Chondrocyte (in vitro differentiated cells): ENCODE measurements around the gene TOMM40. TPM values are rescaled to one million over a fixed set of nuclear protein-coding genes. Genes with fewer than 3 reads are reported as not detected.
A peak's percentile ranks its signal among the peaks of the same experiment; 100 is the strongest.

ENCODE experiments used
- DNase-seq: peaks from one replicate; pipeline ENCODE4 v3.0.0; 2021; ENCODE audit warnings: mixed read lengths, low spot score
- H3K27ac Mint-ChIP-seq: one replicate; pipeline ENCODE4 v1.8.0; 2021; ENCODE audit warnings: mild to moderate bottlenecking, moderate library complexity, mixed read lengths; ENCODE audit not compliant: unreplicated experiment
- H3K27me3 Mint-ChIP-seq: 2 replicates; pipeline ENCODE4 v1.8.0; 2021; ENCODE audit warnings: low read depth, mixed read lengths
- H3K36me3 Mint-ChIP-seq: 2 replicates; pipeline ENCODE4 v1.8.0; 2021; ENCODE audit warnings: low read depth, mixed read lengths
- H3K4me1 Mint-ChIP-seq: 2 replicates; pipeline ENCODE4 v1.8.0; 2021; ENCODE audit warnings: low read depth, mild to moderate bottlenecking, mixed read lengths
- H3K4me3 Mint-ChIP-seq: one replicate; pipeline ENCODE4 v1.8.0; 2021; ENCODE audit warnings: mild to moderate bottlenecking, moderate library complexity, mixed read lengths; ENCODE audit not compliant: unreplicated experiment
- H3K9me3 Mint-ChIP-seq: 2 replicates; pipeline ENCODE4 v1.8.0; 2021; ENCODE audit warnings: low read depth, mixed read lengths
- CTCF ChIP-seq: fragments of 200-600 bp; sonication (generic); IDR thresholded peaks from 2 replicates; pipeline ENCODE4 v1.5.0; 2021; ENCODE audit warnings: antibody characterized with exemption, mild to moderate bottlenecking, moderate library complexity
- total RNA-seq: library from RNA; stranded (reverse); gene quantifications from 3 replicates; pipeline ENCODE4 v1.2.1, GENCODE V29; 2021

TOMM40 gene
- total RNA-seq, 1 donor from 2014 or later: 40.9 TPM

DNA sequence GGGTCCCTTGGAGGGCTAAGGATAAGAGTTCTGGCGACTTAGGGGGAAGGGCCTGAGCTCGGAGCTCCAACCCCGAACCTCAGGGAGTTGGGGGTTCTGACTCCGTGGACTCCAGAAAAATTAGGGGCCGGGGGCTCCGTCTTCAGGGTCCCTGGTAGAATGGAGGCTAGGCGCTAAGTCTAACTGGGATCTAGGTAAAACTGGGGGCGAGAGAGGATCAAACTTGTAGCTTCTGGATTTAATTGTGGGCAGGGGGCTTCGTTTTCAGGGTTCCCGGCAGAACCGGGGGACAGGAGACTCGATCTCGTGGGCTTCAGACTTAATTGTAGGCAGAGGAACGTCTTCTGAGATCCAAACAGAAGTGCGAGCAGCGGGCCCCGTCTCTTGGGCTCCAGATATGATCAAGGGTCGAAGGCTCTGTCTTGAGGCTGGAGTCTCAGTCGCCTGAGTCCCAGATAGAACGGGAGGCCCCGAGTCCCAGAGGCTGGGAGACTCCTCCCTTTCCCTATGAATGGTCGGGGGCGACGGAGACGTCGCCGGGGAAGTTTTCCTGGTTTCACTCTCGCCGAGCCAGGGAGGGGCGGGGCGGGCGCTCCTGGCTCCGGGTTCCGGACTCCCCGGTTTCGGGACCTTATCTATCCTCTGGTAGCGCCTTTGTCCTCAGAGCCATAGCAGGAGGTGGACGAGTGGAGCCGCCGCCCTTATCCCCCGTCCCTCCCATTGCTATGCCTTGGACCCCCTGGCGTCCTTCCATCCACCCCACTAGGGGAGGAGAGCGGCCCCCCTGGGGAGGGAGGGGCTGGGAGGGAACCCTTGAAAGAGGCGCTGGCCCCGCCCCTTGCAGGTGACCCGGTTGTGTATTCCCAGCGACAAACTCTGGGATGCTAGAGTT, 43.7 kb upstream of the TOMM40 start:
- no peaks in the 10 kb centered on the region for H3K9me3 Mint-ChIP-seq
- peak overlapping the region; percentile 92 for H3K4me3 Mint-ChIP-seq
- no peaks in the 10 kb centered on the region for H3K36me3 Mint-ChIP-seq
- peaks cover 34% of the 10 kb centered on the region for H3K4me1 Mint-ChIP-seq
- no peak for TF ChIP-seq CTCF
- peak overlapping the region; percentile 95 for H3K27ac Mint-ChIP-seq
- no peaks in the 10 kb centered on the region for H3K27me3 Mint-ChIP-seq
- DNase-seq: no peak

GRCh38 chr19:44848036-44848811, 42.8 kb upstream of the TOMM40 start:
- Mint-ChIP-seq H3K4me3 (peak overlapping the region; percentile 92), H3K9me3 (no peaks in the 10 kb centered on the region), H3K27me3 (no peaks in the 10 kb centered on the region), H3K36me3 (no peaks in the 10 kb centered on the region), H3K27ac (peak overlapping the region; percentile 95), H3K4me1 (peaks cover 37% of the 10 kb centered on the region)
- no peak for TF ChIP-seq CTCF
- no peak for DNase-seq

DNA sequence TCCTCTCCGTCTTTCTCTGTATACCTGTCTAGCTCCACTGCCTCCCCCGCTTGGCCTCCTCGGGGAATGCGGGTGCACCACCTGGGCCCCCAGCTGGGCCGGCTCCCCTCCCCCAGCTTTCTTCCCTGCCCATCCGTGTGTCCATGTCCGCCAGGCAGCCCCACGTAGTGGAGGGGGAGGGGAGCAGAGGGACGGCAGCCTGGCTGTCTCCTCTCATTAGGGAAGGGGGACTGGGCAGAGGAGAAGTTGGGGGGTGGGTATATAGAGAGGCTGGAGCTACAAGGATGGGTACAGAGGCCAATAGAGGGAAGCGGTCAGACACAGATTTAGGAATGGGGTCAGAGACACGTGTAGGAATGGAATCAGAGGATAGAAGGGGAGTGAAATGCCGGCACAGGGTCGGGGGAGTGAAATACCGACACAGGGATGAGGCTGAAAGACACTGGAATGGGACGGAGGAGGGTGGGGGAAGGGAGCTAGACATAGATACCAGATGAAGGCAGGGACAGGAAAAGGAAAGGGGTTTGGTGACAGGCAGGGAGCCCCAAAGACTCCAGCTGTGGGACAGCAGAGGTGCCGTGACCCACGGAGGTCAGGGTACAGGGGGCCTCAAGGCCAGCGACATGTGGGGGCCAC, 42.1 kb upstream of the TOMM40 start:
- H3K4me3 Mint-ChIP-seq: peak overlapping the region; percentile 92
- peak overlapping the region; percentile 95 for H3K27ac Mint-ChIP-seq
- no peak for DNase-seq
- peaks cover 3% of the 10 kb centered on the region for H3K36me3 Mint-ChIP-seq
- H3K27me3 Mint-ChIP-seq: no peaks in the 10 kb centered on the region
- no peaks in the 10 kb centered on the region for H3K9me3 Mint-ChIP-seq
- peaks cover 40% of the 10 kb centered on the region for H3K4me1 Mint-ChIP-seq
- no peak for TF ChIP-seq CTCF

DNA sequence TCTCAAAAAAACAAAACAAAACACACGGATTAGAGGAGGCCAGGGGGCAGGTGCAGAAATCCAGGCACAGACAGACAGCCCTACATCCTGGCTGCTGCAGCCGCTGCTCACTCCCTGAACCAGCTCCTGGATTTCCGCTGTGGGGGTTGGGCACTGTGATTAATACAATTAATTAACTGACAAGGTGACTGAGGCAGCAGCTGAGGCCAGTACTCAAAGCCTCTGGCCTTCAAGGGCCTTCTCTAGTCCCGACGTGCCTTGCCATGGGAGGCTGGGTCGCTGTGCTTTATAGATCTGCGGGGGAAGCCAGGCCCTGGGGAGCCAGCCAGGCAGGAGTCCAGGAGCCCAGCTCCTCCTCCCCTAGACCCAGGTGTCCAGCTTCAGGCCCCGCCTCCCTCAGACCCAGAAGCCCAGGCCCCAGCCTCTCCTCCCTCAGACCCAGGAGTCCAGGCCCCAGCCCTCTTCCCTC, 40.4 kb upstream of the TOMM40 start:
- Mint-ChIP-seq H3K27me3 (no peaks in the 10 kb centered on the region), H3K36me3 (peaks cover 5% of the 10 kb centered on the region), H3K4me3 (no peak overlapping the region), H3K4me1 (peaks cover 39% of the 10 kb centered on the region), H3K9me3 (no peaks in the 10 kb centered on the region), H3K27ac (no peak overlapping the region)
- DNase-seq: no peak
- no peak for TF ChIP-seq CTCF

DNA sequence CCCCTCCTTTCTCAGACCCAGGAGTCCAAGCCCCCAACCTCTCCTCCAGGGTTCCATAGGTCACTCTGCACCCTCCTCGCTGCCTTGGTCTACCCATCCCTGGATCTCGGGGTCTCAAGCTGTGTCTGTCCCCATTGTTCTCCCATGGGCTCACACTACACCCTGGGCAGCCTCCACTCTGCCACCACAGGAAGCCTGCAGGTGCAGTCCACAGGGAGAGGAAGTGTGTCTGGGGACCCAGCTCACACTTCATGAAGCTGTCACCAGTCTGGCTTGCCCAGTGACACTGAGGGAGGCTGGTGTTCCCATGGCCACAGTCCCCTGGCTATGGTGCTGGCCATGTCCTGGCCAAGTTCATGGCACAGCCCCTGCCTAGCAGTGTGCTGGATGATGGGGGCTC, 39.6 kb upstream of the TOMM40 start:
- no peak for DNase-seq
- H3K4me1 Mint-ChIP-seq: peaks cover 46% of the 10 kb centered on the region

More for the DNA sequence above, 39.6 kb upstream of the TOMM40 start:
- no peak for TF ChIP-seq CTCF
- H3K27ac Mint-ChIP-seq: peak overlapping the region; percentile 65
- H3K36me3 Mint-ChIP-seq: peaks cover 7% of the 10 kb centered on the region
- no peaks in the 10 kb centered on the region for H3K9me3 Mint-ChIP-seq
- H3K4me3 Mint-ChIP-seq: no peak overlapping the region
- H3K27me3 Mint-ChIP-seq: no peaks in the 10 kb centered on the region
